IPS DF 4.7 (cell line): ENCODE data around the gene SYVN1.
"Not testable (repeated sequence)": the region's sequence is repeated elsewhere in the genome, so short reads cannot be mapped to it uniquely, and the experiment has no call there.

Experiments used
- DNase-seq: peaks from one replicate; pipeline ENCODE4 v3.0.0-alpha.2; 2013; ENCODE audit warnings: low spot score; ENCODE audit errors: extremely low read depth

The SYVN1 gene

GRCh38 chr11:65134240-65134951 lies at the start of gene SYVN1:
Gene SYVN1 (minus strand): TSS chr11:65134519. CDS start chr11:65133601, 918 bp downstream.
- no peak for DNase-seq

- DNase-seq: no peak
Observed at GRCh38 chr11:65183201-65183891, 49.0 kb upstream of the SYVN1 start.

DNA sequence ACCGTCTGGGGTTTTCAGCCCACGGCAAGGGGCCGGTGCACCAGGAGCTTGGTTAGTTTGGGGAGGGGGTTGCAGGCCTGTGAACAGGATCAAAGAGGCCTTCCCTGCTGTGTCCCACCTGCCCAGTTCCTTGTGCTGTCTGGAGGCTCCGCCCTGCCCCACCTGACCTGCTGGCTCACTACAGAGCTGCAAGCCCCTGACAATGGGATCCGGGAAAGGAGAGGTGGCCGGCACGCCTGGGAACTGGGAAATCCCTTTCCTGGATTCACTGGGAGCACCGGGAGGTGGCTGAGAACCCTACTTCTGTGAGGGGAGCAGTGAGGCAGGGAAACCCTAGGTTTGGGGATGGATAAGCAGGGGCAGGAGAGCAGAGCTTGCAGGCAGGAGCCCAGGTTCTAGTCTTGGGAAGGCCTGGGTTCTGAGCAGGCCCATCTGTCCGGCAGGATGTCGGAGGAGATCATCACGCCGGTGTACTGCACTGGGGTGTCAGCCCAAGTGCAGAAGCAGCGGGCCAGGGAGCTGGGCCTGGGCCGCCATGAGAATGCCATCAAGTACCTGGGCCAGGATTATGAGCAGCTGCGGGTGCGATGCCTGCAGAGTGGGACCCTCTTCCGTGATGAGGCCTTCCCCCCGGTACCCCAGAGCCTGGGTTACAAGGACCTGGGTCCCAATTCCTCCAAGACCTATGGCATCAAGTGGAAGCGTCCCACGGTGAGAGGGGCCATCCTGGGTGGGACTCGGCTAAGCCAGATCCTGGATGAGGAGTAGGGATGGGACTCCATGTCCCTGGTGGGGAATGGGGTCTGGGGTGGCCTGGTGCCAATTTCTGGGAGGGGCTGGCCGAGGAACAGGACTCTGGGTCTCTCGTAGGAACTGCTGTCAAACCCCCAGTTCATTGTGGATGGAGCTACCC lies 48.2 kb upstream of the SYVN1 start:
- no peak for DNase-seq

GRCh38 chr11:65181569-65182257 lies 47.4 kb upstream of the SYVN1 start, which contains the start of gene CAPN1:
Gene CAPN1 (plus strand): TSS chr11:65181928. CDS start chr11:65182702, 774 bp downstream.
- no peak for DNase-seq

DNA sequence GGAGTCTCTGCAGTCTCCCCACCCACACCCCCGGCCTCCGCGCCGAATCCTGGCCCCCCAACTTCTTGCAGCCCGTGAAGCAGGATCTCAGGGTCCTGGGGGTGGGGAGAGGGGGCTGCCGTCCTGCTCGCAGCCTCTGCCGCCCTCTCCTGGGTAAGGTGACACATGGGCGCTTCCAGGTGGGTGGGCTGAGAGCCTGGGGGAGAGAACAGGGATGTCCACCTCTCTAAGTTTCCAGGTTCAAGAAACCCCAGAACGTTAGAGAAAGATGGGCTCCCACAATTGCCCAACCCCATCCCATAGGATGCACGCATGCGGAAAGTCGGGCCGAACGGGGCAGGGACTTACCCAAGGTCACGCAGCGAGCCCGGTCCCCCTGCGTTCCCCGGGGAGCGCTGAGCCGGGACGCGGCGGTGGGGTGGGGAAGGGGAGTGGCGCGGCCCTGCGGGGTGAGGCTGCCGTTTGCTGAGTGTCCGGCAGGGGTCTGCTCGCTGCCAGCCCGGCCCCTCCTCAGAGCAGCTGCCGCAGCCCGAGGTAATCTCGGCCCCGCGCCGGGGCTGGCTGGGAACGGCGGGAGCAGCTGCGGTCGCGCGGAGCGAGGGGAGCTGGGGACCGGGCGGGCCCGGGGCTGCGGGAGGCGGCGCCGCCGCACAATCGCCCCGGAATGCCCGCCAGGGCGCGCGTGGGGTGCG lies 46.7 kb upstream of the SYVN1 start:
- no peak for DNase-seq

DNA sequence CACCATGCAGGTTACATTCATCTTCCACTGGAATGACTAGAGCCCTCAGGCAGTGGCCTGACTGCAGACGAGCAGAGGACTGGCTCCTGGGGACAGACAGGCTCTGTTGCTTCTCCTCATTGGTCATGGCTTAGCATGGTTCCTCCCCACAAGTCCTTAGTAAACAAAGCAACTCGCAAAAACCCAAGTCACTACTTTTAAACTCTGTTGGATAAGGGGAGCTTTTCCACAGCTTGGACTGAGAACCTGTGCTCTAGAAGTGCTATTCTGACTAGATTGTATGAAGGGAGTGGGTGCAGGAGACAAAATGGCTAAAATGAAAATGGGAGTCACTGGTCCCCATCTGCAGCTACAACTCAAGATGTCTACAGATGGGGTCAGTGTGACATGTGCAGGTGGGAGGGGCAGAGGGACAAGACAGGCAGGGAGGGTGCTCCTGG lies 40.3 kb upstream of the SYVN1 start:
- DNase-seq: not testable (repeated sequence)

DNA sequence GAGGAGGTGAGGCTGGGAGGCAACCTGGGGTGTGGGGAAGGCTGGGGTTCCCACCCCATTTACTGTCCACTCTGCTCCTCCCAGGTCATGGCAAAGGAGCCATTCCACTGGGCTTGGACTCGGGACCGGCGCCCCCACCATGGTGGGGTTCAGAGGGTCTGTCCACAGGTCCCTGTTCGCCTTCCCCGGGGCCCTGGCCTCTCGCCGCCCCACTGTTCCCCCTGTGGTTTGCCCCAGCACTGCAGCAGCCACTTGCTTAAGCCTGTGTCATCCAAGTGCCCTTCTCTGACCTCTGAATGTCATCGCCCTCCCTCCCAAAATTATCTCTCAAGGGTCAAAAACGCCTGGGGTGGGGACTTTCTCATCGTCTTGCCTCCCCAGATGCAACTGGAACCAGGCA lies 38.3 kb upstream of the SYVN1 start:
- DNase-seq: no peak

DNA sequence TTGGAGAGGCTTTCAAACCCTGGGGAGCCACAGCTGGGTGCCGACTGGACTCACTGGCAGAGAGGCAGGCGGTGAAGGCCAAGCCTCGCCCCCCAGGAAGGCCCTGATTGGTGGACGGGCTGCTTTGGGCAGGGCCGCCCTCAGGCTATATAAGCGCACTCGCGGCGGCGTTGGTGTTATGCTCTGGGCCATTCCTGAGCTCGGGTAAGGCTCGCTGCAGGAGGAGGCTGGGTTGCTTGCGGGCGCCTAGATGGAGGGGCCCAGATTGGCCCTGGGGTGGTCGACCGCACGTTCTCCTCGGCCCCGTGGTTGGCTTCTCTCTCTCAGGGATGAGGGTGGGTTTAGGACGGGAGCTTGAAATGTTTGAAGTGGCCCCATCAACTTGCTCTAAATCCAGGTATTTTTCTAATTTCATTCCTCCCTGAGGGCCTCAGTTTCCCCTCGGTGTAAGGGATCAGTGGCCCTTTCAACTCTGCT lies 35.8 kb upstream of the SYVN1 start, which contains the start of gene SPDYC:
SPDYC (plus strand) TSS at position 176 of the 477 bp plus-strand sequence. CDS start 1,125 bp downstream, outside the sequence.
- DNase-seq: no peak

GRCh38 chr11:65169164-65169641 lies 34.9 kb upstream of the SYVN1 start:
- DNase-seq: no peak

GRCh38 chr11:65167656-65168055 lies 33.3 kb upstream of the SYVN1 start:
- DNase-seq: no peak

- no peak for DNase-seq
Observed at GRCh38 chr11:65166893-65167292, 32.6 kb upstream of the SYVN1 start.

GRCh38 chr11:65165410-65166317 lies 31.3 kb upstream of the SYVN1 start:
- DNase-seq: no peak

GRCh38 chr11:65163684-65164083 lies 29.4 kb upstream of the SYVN1 start:
- no peak for DNase-seq

GRCh38 chr11:65160643-65161042 lies 26.3 kb upstream of the SYVN1 start:
- DNase-seq: no peak

GRCh38 chr11:65159012-65159411 lies 24.7 kb upstream of the SYVN1 start:
- no peak for DNase-seq

GRCh38 chr11:65157336-65157735 lies 23.0 kb upstream of the SYVN1 start:
- no peak for DNase-seq

- no peak for DNase-seq
Observed at GRCh38 chr11:65156926-65157325, 22.6 kb upstream of the SYVN1 start.

GRCh38 chr11:65156256-65156655 lies 21.9 kb upstream of the SYVN1 start:
- DNase-seq: no peak

DNA sequence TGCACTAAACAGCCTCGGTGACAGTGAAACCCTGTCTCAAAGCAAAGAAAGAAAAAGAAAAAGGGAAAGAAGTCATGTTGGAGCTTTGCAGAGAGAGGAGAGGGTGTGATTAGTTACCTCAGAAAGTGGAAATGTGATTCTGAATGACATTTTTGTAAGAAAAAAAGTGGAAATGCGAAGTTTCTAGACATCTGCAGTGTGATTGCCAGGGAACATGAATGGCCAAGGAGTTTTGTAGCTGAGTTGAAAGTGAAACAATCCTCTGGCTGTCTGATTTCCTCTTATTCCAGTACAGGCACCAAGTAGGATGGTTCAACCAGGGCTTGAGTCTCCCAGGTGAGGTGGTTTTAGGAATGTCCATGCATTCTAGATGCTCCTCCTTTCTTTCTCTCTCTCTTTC lies 17.8 kb upstream of the SYVN1 start:
- no peak for DNase-seq
